A673 (cell line): Measurements from ENCODE around the gene UTP25. TPM values are rescaled to one million over a fixed set of nuclear protein-coding genes. Genes with fewer than 3 reads are reported as not detected.

Source experiments
- BruUV-seq: library from RNA; stranded (reverse); fragments of 400-500 nt; replicated peaks from 2 replicates; lab custom pipeline; 2021; lab: Mats Ljungman, UMichigan
- CTCF ChIA-PET: fragments of 300-600 bp; sonication (Branson Sonifier 250); formaldehyde crosslinking; loops from one replicate; lab custom pipeline; 2022; ENCODE audit warnings: antibody characterized with exemption; lab: Charles Lee
- POLR2A ChIA-PET: fragments of 300-600 bp; sonication (Branson Sonifier 250); formaldehyde crosslinking; loops from one replicate; lab custom pipeline; 2022; ENCODE audit warnings: antibody characterized with exemption; ENCODE audit not compliant: low non-redundant PET; lab: Charles Lee
- DNase-seq: peaks from one replicate; pipeline ENCODE4 v3.0.0-alpha.2; 2015; ENCODE audit warnings: low spot score
- H3K27ac ChIP-seq: fragments of 200-600 bp; sonication (generic); 2 replicates; pipeline ENCODE4 v1.5.1; 2016; ENCODE audit warnings: mixed run types, low read depth, mild to moderate bottlenecking, mixed read lengths, antibody characterized with exemption, low read length; ENCODE audit not compliant: poor library complexity, severe bottlenecking
- H3K27me3 ChIP-seq: fragments of 200-600 bp; sonication (generic); replicated peaks from 2 replicates; pipeline ENCODE4 v1.6.1; 2017; ENCODE audit warnings: mixed run types, low read depth, mild to moderate bottlenecking, mixed read lengths, antibody characterized with exemption, low read length; ENCODE audit not compliant: insufficient read depth, poor library complexity
- H3K36me3 ChIP-seq: fragments of 200-600 bp; sonication (generic); 2 replicates; pipeline ENCODE4 v1.6.1; 2016; ENCODE audit warnings: mixed run types, mild to moderate bottlenecking, mixed read lengths, antibody characterized with exemption, low read length; ENCODE audit not compliant: insufficient read depth, poor library complexity, severe bottlenecking
- H3K4me1 ChIP-seq: fragments of 200-600 bp; sonication (generic); 2 replicates; pipeline ENCODE4 v1.6.1; 2017; ENCODE audit warnings: mixed run types, mild to moderate bottlenecking, mixed read lengths, antibody characterized with exemption, low read length; ENCODE audit not compliant: insufficient read depth, poor library complexity, severe bottlenecking
- H3K4me3 ChIP-seq: fragments of 200-600 bp; sonication (generic); 2 replicates; pipeline ENCODE4 v1.5.1; 2016; ENCODE audit warnings: low read depth, mixed run types, mild to moderate bottlenecking, mixed read lengths, low read length; ENCODE audit not compliant: poor library complexity, severe bottlenecking
- H3K9me3 ChIP-seq: fragments of 200-600 bp; sonication (generic); 2 replicates; pipeline ENCODE4 v1.6.1; 2016; ENCODE audit warnings: mixed run types, low read depth, mild to moderate bottlenecking, mixed read lengths, antibody characterized with exemption, low read length; ENCODE audit not compliant: poor library complexity, severe bottlenecking
- CTCF ChIP-seq: fragments of 300-800, 200-600 bp; sonication (generic); conservative IDR thresholded peaks from 2 replicates; pipeline ENCODE4 v1.5.1; 2017; ENCODE audit warnings: low read depth, mild to moderate bottlenecking, antibody characterized with exemption, low read length, moderate library complexity, mixed read lengths
- EZH2 ChIP-seq: fragments of 200-600 bp; sonication (generic); IDR thresholded peaks from 2 replicates; pipeline ENCODE4 v1.6.1; 2017; ENCODE audit warnings: borderline replicate concordance, low read depth, mild to moderate bottlenecking, mixed read lengths, antibody characterized with exemption, low read length; ENCODE audit not compliant: poor library complexity, severe bottlenecking
- intact Hi-C: fragments of 100-400 bp; cut with micrococcal nuclease; formaldehyde crosslinking; loops from one replicate; pipeline ENCODE4 v1.10.0; 2022; ENCODE audit not compliant: unreplicated experiment
- total RNA-seq: library from RNA; stranded (reverse); gene quantifications from 2 replicates; pipeline ENCODE4 v1.2.3, GENCODE V29; 2021

The UTP25 gene
- total RNA-seq, 1 experiment from 2014 or later = 11.5 TPM

GRCh38 chr1:209878964-209879363 is 51.2 kb downstream of the UTP25 start:
- H3K27me3 ChIP-seq = no peaks in the 10 kb centered on the region
- no peak for TF ChIP-seq CTCF
- TF ChIP-seq EZH2 = no peak
- H3K4me1 ChIP-seq = peaks cover 38% of the 10 kb centered on the region
- H3K9me3 ChIP-seq = no peaks in the 10 kb centered on the region
- no peak overlapping the region for H3K4me3 ChIP-seq
- intact Hi-C loops = no loop called here
- no peaks in the 10 kb centered on the region for H3K36me3 ChIP-seq
- no peak for DNase-seq
- H3K27ac ChIP-seq = no peak overlapping the region
- ChIA-PET POLR2A (no interaction called here), CTCF (no interaction called here)
- no TSS peak for BruUV-seq

GRCh38 chr1:209879539-209879938 is 51.8 kb downstream of the UTP25 start:
- intact Hi-C loops = no loop called here
- H3K27me3 ChIP-seq = no peaks in the 10 kb centered on the region
- H3K27ac ChIP-seq = no peak overlapping the region
- H3K9me3 ChIP-seq = no peaks in the 10 kb centered on the region
- ChIA-PET CTCF (no interaction called here), POLR2A (no interaction called here)
- peaks cover 44% of the 10 kb centered on the region for H3K4me1 ChIP-seq
- DNase-seq = no peak
- no peaks in the 10 kb centered on the region for H3K36me3 ChIP-seq
- no TSS peak for BruUV-seq
- no peak overlapping the region for H3K4me3 ChIP-seq
- no peak for TF ChIP-seq CTCF
- no peak for TF ChIP-seq EZH2

DNA sequence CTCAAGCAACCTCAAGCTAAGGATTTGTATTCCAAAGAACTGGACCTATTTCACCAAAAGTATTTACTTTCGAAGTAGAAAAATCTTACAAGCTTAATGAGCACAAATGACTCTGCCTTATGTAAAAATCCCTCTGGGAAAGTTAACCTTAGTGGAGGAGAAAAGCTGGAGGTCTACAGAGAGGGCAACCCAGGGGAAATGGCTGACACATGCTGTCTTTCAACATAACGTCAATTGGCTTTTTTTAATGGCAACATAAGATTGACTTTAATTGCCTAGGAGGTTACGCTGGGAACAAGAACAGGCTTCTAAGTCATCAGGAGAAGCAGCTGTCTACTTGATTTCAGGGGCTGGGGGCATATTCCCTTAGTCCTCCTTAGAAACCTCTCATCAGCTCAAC is 52.3 kb downstream of the UTP25 start:
- no peak overlapping the region for H3K4me3 ChIP-seq
- no peaks in the 10 kb centered on the region for H3K9me3 ChIP-seq
- peaks cover 49% of the 10 kb centered on the region for H3K4me1 ChIP-seq
- no peak overlapping the region for H3K27ac ChIP-seq
- intact Hi-C loops = no loop called here
- TF ChIP-seq EZH2 = no peak
- no peak for TF ChIP-seq CTCF
- ChIA-PET CTCF (no interaction called here), POLR2A (no interaction called here)
- H3K36me3 ChIP-seq = no peaks in the 10 kb centered on the region
- no TSS peak for BruUV-seq
- no peaks in the 10 kb centered on the region for H3K27me3 ChIP-seq
- DNase-seq = no peak
